GM21528 (cell line): ENCODE results near the gene AFTPH.

Experiments
- ATAC-seq: cut with Tn5 transposase; IDR thresholded peaks from one replicate; pipeline ENCODE4 v1.9.1; 2021; ENCODE audit warnings: mild to moderate bottlenecking, moderate library complexity; ENCODE audit not compliant: unreplicated experiment, low FRiP score

AFTPH gene

DNA sequence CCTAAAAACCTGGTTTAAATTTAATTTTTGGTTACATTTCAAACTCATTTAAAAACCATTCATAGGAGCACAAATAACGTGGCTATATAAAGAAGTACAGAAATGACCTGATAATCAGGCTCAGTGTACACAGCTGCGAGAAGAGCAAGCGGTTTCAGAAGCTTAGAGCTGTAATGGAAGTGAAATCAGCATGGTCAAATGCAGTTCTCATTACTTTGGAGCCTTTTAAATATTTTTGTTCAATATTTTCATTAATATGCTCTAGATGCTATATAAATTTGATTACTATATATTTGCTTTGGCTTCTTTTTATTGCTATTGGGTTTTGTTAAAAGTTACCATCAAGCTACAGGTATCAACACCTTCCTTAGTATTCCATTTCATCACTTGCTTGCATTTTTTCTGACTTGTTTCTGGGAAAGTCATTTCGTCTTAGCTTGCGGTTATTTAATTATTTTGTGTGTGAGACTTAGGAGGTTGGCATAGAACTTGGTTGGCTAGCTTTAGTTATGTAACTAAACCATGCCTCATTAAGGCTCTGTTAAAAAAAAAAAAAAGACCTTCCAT is 58.7 kb downstream of the AFTPH start:
- peak; percentile 80 for ATAC-seq

DNA sequence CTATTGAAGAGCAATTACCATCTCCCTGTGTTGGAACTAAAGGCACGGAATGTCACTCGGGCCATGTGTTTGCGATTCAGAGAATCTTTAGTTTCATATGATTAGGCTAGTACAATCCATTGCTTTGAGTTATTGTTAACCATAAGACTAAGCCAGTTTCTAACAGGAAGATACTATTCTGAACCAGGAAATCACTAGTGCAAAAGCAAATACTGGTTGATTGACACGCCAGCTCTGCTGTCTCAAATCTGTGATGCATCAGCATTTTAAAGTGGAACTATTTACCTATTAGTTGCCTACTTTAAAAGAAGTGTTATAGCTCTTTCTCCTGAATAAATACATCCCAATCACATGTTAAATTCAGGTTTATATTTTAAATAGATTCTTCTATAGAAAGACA is 61.9 kb downstream of the AFTPH start:
- no peak for ATAC-seq

DNA sequence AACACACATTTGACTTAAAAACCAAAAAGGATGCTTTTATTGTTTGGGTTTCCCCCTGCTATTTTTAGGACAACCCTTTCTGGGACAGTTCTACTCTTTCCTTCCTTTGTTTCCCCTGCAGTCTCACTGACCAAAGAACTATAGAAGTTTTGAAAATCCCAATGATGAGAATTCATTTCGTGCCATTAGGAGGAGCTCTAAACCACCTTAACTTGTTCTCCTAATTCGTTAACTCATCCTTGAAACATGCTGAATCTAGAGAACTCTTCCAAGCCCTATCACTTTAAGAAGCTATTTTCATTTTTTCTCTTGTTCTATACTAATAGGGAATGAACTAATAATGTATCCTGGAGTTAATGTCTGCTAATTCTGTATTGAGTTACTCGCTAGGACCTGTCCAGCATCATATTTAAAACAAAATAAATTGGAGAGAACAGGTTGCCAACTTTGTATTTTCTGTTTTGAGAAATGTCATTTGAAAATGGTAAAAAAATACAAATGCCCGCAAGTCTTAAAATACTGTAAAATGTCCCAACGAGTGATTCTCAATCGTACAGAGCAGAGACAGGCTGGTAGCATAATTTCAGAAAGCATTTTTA is 62.9 kb downstream of the AFTPH start:
- ATAC-seq: no peak

DNA sequence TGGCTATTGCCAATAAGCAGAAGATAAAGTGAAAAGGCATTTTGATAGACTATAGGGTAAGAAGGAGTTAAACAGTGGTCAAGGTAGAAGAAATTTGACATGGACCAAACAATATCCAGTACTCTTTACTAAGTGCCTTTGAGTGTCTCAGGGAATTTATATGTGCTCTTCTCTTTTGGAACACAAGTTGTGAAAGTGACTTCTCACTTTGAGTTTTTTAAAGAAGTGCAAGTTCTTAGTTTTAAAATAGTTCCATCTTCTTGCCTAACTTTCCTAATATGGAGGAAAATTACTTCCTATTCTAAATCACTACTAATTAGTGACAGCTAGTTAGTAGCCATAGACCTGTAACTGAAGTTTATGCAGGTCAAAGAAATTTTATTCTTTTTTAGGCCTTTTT is 63.4 kb downstream of the AFTPH start:
- ATAC-seq: no peak

DNA sequence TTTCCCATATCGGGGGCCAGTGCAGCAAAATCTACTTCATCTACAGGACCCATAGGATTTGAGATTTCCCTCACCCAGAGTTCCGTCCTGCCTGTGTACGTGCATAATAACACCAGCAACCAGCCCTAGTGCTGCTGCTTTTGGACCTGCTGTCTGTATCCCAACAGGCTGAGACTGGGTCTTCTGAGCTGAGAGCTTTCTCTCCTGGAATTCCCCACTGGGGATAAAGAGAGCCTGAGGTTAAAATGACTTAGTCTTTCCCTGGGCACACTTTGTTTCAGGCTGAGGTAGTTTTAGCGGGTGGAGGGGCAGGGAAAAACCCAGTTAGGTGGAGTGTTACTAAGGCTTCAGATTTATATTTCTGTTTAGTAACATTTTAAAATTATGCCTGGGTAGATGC is 67.1 kb downstream of the AFTPH start:
- ATAC-seq: no peak

DNA sequence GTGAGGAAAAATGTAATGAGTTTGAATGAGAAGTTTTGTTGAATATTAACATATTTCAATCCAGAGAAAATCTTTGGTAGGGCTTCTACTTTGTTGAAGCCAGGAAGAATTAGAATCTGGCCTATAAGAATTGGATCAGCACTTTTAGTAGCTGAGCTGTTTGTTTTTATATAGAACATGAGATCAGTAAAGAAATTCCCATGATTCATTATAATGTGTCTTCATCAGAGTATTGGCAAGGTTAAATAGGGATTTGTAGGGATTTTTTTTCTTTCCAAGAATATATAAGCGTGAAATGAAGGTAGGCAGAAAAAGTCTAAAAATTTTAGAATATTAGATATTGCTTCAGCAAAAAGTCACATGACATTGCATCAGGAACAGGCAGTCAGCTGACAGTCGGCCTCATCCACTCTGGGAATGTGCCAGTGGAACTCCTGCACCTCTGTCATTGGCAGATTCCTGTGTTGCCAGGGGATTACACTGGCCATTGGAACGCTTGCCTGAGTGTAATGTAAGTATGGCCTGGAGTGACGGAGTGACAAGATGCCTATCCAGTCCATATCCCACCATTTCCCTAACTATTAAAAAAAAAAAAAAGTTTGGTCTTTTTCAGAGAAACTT is 69.0 kb downstream of the AFTPH start:
- ATAC-seq: no peak

DNA sequence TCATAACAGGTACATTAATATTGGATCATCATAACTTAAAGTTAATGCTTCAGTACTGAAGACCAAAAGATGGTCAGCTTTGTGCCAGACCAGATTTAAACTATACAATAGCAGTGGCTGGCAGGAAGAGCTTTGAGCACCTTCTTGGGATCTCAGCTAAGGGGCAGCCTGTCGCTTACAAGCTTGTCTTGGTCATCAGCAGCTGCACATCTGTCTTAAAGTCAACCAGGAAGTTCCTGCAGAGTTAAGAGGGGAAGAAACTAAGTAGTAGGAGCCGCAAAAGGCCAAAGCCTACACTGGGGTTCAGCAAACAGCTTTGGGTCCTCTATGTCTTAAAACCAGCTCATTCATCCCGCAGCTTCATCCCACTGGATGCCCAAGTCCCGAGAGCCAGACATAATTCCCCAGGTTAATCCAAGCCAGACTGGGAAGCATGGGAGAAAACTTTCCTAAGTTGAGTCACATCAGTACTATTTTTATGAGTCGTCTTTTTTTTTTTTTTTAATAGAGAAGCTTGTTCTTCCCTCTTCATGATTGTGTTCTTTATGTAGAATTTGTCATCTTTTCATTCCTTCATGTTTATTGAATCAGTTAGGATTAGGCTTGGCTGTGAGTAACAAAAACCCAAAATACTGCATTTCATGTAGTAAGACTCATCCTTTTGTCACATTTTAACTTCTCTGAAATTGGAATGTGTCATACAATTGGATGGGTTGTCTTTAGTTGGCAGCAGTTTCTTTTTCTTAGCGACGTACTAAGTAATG is 70.3 kb downstream of the AFTPH start:
- no peak for ATAC-seq

DNA sequence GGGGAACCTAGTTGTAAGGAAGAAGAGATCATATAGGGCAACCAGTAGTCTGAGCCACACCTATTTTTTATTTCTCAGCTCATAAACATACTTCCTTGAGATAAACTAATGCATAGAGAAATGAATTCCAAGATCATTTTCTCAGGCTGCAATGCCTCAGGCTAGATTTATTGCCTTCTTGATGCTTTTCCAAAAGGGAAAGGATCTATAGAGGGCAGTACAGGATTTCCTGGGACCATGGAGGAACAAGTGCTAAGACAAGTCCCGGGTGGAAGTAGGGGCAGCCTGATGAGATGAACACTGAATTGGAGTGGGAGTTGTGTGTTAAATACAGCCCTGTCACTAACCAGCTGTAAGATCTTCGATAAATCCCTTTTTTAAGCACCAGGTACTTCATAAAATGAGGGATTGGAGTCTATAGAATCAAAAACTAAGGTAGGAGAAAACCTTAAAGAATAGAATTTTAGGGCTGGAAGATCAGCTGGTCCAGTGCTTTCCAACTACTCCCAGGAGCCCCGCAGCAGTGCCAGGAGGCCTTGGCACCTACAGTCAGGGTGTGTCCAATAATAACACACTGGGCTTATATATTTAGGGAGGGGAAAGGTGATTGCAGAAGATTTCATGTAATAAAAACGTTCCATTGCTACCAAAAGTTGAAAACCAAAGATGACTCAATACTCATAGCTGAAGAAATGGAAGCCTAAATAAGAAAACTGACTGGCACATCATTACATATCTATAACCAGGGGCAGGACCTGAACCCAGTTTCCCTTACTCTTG is 71.5 kb downstream of the AFTPH start:
- ATAC-seq: no peak

DNA sequence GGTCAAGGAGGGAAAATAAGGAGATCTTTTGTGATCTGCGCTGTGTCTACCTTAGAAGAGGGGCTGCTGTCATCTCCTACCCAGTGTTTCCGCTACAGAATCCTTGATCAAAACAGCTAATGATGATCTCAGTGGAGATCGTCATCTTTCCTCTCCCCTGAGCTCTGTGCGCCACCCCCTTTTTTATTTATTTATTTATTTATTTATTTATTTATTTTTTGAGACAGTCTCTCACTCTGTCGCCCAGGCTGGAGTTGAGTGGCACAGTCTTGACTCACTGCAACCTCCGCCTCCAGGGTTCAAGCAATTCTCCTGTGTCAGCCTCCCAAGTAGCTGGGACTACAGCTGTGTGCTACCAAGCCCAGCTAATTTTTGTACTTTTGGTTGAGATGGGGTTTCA is 74.1 kb downstream of the AFTPH start:
- ATAC-seq: no peak

DNA sequence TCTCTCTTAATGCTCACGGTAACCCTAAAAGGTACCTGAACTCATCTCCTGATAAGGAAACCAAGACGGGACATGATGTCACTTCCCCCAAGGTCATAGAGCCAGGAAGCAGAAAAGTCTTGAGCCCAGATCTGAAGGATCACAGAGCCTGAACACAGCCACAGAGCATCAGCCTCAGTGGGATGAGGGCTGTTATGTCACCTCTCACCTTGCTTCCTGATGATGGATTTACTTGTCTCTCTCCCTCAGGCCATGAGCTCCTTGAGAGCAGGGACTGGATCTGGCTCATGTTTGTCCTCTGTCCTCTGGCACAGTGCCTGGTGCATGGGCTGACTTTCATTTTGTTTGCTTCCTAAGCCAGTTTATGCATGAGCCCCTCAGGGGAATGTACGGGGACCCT is 75.3 kb downstream of the AFTPH start:
- ATAC-seq: no peak

DNA sequence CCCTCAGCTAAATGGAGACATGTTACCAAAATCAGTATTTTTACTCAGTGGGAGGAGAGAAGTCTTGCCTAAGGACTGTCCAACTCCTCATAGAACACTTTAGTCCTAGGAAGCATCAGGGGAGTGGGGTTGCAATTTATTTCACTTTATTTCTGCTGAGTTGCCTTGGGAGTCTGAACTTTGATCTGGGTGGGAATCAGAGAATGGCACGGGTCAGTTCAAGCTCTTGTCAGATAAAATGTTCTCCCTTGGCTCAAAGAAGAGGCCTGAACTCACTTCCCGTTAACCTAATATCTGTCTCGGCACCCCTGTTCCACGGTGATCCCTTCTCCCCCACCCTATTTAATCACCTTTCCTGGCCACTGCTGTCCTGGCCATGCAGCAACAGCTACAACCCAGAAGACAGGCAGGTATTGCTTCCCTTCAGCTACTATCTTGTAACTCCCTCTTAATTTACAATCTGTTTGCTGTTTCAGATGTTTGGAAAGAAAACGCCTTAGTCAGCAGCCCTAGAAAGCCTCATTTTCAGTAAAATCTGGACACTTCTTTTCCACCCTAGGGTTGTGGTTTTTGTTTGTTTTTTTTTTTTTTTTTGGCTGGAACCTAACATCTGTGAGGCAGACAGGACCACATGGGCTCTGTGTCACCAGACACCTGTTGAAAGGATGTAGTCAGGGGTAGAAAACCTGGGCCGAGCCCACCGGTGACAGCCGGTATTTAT is 77.1 kb downstream of the AFTPH start:
- no peak for ATAC-seq

DNA sequence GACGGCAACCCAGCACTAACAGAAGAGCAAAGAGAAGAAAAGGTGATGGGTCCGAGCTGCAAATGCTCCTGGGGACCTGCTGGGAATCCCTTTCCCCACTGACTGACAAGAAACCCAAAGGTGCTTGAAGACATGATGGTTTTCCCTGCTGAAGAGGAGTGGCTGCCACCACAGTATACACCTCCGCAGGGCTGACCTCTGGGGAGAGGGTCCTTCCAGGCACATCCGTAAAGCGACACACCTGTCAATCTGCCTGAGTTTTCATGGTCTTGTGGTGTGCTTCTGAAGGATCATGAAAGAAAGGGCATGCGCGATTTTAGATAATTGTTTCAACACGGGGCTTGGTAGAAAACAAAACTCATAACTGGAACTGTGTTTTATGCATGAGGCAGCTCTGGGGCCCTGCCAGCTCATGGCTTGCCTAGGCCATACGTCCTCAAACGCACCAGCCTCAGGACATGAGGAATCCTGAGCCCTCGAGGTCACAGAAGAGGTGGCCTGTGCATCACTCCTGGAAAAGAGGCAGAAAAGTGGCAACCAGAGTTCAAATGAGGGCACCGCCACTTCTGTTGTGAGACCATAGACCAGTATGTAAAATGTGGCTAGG is 77.8 kb downstream of the AFTPH start:
- no peak for ATAC-seq

DNA sequence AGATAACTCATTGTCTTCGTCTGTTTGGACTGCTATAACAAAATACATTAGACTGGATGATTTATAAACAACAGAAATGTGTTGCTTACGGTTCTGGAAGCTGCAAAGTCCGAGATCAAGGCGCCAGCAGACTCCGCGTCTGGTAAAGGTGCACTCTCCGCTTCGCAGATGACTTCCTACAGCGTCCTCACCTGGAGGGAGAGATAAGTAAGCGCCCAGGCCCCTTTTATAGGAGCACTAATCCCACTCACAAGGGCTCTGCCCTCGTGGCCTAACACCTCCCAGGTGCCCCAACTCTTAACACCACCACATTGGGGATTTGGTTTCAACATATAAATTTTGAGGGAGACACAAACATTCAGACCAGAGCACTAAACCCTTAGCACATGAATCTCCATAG is 78.3 kb downstream of the AFTPH start:
- ATAC-seq: no peak

DNA sequence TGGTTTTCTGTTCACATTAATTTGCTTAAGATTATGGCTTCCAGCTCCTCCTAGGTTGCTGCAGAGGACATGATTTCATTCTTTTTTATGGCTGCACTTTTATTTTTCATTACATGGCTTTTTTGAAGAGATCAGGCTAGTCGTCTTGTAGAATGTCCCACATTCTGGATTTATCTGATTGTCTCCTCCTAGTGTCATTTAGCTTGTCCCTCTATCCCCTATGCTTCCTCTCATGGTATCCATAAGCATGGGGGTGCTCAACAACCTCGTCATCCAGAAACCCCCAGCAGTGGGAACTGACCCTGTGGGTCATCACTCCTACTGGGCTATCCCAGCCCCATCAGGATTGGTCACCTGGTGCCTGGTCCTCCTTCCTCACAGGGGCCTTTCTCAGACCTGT is 80.0 kb downstream of the AFTPH start:
- no peak for ATAC-seq

DNA sequence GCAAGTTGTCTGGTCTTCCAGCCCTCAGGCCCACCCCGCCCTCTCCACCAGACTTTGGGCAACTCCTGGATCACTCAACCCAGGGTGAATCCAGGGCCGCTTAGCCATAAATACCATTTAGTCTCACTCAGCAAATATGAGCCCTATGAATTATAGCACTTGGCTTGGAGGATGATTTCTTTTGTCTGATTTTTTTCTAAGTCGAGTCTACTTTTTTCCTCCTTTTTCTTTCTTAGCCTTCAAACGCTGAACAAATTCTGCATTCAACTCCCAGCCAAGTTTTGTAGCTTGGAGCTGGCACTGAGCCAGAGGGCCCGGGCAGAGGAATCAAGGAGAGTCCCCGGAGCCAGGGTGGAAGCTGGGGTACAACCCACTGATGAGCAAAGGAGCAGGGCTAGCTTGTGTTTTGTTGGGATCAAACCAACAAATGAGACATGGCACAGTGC is 80.9 kb downstream of the AFTPH start:
- ATAC-seq: no peak

DNA sequence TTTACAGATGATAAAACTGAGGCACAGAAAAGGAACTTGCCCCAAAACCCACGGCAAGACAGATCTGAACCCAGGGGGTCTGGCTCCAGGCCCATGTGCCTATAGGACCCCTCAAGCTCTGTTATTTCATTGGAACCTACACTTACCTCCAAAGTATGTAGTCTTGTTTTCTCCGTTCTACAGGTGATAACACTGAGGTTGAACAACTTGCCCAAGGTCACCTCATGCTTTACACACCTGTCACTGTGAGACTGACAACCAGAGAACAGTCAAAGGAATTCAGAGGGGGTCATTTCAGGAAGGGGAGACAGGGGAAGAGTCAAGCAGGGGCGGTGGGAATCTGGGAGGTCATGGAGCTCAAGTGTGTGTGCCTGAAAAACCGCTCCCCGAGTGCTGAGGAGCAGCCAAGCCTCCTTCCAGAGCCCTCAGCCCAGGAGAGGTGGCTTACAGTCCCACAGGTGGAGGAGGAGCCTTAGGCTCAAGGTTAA is 81.9 kb downstream of the AFTPH start:
- no peak for ATAC-seq

DNA sequence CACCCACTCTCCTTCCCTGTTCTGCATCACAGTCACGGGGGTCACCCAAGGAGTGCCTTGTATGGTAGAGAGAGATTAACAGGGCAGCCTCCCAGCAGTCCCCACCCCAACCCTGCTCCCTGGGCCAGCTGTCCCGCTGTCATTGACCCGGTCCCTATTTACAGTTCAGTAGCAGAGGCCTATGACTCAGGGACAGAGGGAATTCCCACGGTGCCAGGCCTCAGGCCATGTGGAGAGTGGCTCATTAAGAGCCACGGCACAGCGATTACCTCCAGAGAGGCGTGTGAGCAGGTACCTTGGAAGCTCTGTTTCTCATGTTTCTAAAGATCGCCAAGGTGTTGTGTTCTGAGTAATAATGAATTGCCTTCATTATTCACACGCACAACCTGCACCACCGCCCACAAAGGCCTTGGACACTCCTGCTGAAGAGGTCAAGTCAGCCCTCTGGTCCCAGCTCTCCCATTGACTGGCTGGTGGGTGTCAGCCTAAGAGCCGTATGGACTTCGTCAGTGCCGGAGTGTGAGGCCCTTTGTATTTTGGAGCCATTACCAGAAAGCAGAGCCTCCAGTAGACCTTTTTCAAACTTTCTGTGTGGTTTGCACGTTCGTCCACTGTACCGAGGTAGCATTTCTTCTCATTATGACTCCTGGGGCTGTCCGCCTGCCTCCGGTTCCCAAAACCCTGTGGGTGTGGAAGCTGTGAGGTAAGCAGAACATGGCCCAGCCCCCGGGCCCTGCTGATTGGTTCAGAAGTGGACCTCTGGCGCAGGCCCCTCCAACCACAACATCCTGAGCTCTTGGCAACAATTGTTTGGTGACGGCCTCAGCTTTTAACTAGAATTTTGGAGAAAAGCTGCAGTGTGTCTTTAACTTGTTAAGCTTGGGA is 82.6 kb downstream of the AFTPH start:
- ATAC-seq: peak; percentile 89

DNA sequence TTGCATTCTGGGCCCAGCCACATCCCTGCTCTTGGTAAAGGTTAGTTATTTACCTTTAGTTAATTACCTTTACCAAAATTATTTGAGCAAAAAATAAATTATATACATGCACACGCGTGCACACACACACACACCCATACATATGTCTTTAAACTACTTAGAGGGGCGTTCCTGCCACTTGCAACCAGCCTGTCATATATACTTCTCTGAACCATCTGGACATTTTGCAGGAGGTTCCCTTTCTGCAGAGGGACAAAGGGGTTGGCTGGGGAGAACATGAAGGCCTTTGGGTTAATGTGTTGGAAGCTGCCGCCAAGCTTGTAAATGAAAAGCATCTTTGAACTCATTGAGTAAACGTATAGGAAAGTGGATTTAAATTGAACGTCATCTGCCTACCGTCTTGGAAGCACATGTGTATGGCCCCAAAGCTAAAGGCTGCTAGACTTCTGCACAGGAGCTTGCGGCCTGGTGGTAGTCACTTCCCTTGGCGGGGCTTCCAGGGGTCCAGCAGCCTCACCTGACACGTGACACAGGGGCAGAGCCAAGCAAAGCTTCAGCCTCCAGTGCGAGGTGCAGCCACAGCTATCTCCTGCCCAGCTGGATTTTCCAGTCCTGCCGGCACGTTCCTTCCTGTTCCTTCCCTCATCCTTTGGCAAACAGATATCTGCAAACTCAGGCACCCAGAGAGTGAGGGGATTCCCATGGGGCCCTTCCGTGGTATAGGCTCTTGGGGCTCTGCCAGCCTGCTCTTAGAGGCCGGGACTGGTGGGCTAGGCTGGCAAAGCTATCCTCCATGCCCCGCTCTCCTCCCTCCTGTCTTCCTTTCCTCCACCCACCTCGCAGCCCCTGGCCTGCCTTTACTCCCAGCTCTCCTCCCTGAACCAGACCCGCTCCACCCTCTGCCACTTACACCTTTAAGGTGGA is 83.5 kb downstream of the AFTPH start:
- ATAC-seq: no peak
